GF-D8 (cell line): ENCODE measurements around the gene MSANTD4.
"Not testable (repeated sequence)": the region's sequence is repeated elsewhere in the genome, so short reads cannot be mapped to it uniquely, and the experiment has no call there.

Experiments used
- DNase-seq: peaks from one replicate; lab custom pipeline; 2025; lab: John Stamatoyannopoulos, UW

MSANTD4 gene

GRCh38 chr11:106021967-106022794, at the start of gene MSANTD4:
MSANTD4 (minus strand) TSS chr11:106022240; CDS start chr11:106010917, 11,323 bp downstream.
- peak; percentile 100 for DNase-seq

GRCh38 chr11:106070606-106071005, 48.6 kb upstream of the MSANTD4 start:
- no peak for DNase-seq

- no peak for DNase-seq
Observed at GRCh38 chr11:106063009-106063408, 41.0 kb upstream of the MSANTD4 start.

GRCh38 chr11:106061954-106062949, 40.2 kb upstream of the MSANTD4 start:
- no peak for DNase-seq

- DNase-seq: no peak
Observed at GRCh38 chr11:106061249-106061784, 39.3 kb upstream of the MSANTD4 start.

- DNase-seq: no peak
Observed at GRCh38 chr11:106059617-106060016, 37.6 kb upstream of the MSANTD4 start.

GRCh38 chr11:106058377-106058776, 36.3 kb upstream of the MSANTD4 start:
- DNase-seq: not testable (repeated sequence)

GRCh38 chr11:106051103-106051502, 29.1 kb upstream of the MSANTD4 start:
- no peak for DNase-seq

- DNase-seq: no peak
Observed at GRCh38 chr11:106049727-106050476, 27.9 kb upstream of the MSANTD4 start.

- DNase-seq: no peak
Observed at GRCh38 chr11:106047631-106048030, 25.6 kb upstream of the MSANTD4 start.

GRCh38 chr11:106043540-106043939, 21.5 kb upstream of the MSANTD4 start:
- DNase-seq: no peak

GRCh38 chr11:106032861-106033260, 10.8 kb upstream of the MSANTD4 start:
- DNase-seq: no peak

GRCh38 chr11:106031936-106032335, 9.9 kb upstream of the MSANTD4 start:
- no peak for DNase-seq

- DNase-seq: no peak
Observed at GRCh38 chr11:106031202-106031810, 9.3 kb upstream of the MSANTD4 start.

GRCh38 chr11:106030609-106031008, 8.6 kb upstream of the MSANTD4 start:
- no peak for DNase-seq

- DNase-seq: no peak
Observed at GRCh38 chr11:106022795-106023275, 795 bp upstream of the MSANTD4 start.

- DNase-seq: peak; percentile 79
Observed at GRCh38 chr11:106021181-106021966, 666 bp downstream of the MSANTD4 start.

GRCh38 chr11:106017093-106017492, 4.9 kb downstream of the MSANTD4 start:
- DNase-seq: no peak

- DNase-seq: no peak
Observed at GRCh38 chr11:106015066-106015465, 7.0 kb downstream of the MSANTD4 start.

- DNase-seq: no peak
Observed at GRCh38 chr11:106014620-106015019, 7.4 kb downstream of the MSANTD4 start.
